COLO668 (cell line): ENCODE results near the gene PTPN6.

ENCODE experiments used
- DNase-seq: peaks from one replicate; lab custom pipeline; 2025; ENCODE audit not compliant: unreplicated experiment; lab: John Stamatoyannopoulos, UW

Gene PTPN6

DNA sequence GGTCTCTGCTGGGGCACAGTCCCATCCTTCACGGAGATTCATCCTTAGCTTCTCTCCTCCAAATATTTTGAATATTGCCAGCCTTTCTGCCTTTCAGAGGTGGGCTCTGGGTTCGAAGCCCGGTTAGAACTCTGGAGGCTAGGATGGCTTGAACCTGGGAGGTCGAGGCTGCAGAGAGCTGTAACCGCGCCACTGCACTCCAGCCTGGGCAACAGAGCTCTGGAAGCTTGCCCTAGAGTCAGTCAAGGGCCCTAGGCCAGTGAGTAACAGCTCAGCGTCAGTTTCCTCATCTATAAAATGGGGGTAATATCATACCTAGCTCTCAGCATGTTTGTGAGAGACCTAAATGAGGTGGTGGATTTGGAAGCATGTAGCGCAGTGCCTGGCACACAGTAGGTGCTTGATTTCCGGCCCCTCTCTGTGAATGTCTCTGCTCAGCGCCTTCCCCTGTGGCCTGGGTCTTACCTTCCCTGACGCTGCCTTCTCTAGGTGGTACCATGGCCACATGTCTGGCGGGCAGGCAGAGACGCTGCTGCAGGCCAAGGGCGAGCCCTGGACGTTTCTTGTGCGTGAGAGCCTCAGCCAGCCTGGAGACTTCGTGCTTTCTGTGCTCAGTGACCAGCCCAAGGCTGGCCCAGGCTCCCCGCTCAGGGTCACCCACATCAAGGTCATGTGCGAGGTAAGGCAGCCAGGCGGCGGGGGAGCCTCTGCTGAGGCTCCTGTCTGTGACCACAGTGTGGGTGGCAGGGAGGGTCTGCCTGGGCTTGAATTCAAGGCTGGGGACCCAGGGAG lies 3.4 kb downstream of the PTPN6 start:
- DNase-seq: no peak

GRCh38 chr12:6955108-6956020 lies 4.2 kb downstream of the PTPN6 start:
- no peak for DNase-seq

DNA sequence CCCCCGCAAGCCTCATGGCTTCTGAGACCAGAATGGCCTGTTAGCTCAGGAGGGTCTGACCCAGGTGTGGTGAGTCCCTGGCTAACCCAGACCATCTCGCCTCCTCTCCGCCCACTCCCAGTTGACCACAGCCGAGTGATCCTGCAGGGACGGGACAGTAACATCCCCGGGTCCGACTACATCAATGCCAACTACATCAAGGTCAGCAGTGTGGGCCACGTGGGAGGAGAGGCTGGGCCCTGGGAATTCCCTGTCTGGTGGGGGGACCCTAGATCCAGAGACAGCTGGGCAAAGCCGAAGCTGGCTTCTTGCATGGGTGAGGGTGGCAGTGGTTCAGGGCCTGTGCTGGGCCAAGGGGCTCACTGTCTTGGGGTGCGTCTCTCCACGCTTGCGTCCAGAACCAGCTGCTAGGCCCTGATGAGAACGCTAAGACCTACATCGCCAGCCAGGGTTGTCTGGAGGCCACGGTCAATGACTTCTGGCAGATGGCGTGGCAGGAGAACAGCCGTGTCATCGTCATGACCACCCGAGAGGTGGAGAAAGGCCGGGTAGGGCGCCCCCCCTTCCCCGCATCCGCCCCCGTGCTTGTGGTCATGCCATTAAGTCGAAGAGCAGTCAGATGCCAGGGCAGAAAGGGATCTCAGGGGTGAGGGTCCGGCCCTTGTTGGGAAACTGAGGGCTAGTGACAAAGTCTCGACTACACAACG lies 5.0 kb downstream of the PTPN6 start:
- DNase-seq: no peak

- no peak for DNase-seq
Observed at GRCh38 chr12:6957151-6957701, 6.1 kb downstream of the PTPN6 start.

- DNase-seq: no peak
Observed at GRCh38 chr12:6957741-6958608, 6.8 kb downstream of the PTPN6 start.

GRCh38 chr12:6958609-6959057 lies 7.5 kb downstream of the PTPN6 start:
- DNase-seq: no peak

DNA sequence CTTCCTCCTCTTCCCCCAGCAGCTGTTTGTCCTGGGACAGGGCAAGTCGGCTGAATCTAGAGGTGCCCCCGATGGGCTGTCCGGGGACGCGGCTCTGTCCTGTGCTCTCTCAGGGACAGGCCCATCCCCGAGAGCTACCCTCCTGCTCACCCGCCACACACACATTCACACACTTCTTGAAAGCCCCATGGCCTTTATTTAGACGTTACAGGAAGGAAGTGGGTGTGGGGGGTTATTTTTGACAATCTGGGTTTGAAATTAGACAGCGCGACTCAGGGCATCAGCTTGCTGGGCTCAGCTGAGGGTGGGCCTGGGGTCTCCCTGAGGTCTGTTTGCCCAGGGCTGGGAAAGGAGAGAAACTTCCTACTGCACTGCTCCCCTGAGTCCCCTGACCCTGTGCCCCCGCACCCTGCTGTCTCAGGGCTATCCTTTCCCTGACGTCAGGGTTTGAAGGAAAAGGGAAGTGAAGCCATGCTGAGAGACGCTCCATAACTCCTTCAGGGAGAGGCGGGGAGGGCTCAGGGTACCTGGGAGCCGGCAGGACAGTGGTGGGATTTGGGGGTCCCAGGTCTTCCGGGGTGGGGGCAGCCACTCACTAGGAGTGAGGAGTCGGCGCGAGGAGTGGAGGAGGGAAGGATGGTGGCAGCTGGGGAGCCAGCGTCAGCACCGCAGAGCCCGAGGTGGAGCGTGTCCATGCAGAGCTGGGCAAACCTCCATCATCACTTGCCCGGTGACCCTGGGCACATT lies 8.1 kb downstream of the PTPN6 start:
- DNase-seq: no peak

GRCh38 chr12:6959805-6960592 lies 8.8 kb downstream of the PTPN6 start:
- DNase-seq: no peak

DNA sequence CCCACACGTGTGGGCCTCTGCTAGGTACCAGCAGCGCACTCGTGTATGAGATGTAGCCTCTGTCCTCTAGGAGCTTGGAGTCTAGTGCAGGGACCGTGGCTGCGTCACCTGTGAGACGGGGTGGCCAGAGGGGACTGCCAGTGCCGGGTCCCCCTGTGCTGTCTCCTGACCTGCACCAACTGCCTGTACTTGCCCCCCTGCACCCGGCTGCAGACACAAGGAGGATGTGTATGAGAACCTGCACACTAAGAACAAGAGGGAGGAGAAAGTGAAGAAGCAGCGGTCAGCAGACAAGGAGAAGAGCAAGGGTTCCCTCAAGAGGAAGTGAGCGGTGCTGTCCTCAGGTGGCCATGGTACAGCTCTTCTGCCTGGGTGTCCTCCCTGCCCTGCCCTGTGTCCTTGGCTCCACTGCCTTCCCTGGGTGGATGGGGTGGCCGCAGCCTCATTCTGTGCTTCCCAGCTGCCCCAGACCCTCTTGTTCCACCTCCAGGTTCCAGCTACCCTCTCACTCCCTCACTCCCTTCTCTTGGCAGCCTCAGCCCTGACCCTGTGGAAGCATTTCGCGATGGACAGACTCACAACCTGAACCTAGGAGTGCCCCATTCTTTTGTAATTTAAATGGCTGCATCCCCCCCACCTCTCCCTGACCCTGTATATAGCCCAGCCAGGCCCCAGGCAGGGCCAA lies 9.6 kb downstream of the PTPN6 start:
- DNase-seq: no peak

- DNase-seq: peak; percentile 64
Observed at GRCh38 chr12:6961278-6961694, 10.1 kb downstream of the PTPN6 start.

GRCh38 chr12:6961695-6962284 lies 10.6 kb downstream of the PTPN6 start:
- DNase-seq: peak; percentile 85

- peak; percentile 85 for DNase-seq
Observed at GRCh38 chr12:6962285-6963015, 11.3 kb downstream of the PTPN6 start.

DNA sequence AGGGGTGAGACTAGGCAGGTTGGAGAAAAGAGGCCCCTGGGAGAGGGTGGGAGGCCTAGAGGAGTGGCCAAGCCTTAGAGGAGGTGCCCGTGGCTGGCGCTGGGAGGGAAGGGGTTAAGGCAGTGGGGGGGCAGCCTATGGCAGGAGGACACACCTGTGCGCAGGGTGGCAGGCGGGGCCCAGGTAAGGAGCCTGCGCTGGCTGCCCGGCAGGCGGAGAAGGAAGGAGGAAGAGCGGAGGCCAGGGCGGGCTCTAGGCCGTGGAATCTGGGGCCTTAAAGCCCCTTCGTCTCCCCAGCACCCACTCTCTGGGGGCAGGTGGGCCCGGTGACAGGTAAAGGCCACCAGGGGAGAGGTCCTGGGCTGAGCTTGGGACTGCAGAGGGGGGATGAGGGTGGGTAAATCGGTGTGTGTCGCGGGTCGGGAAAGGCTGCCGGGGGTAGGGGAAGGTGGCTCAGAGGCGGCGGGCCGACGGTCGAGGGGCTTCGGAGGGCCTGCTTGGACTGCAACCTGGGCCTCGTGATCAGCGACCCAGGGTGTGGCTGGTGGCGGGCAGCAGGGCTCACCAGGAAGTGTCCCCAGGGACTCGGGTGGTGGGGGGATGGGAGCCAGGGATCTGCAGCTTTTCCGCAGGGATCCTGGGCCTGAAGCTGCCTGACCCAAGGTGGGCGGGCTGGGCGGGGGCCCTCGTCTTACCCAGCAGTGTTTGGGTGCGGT lies 12.0 kb downstream of the PTPN6 start:
- peak; percentile 92 for DNase-seq

DNA sequence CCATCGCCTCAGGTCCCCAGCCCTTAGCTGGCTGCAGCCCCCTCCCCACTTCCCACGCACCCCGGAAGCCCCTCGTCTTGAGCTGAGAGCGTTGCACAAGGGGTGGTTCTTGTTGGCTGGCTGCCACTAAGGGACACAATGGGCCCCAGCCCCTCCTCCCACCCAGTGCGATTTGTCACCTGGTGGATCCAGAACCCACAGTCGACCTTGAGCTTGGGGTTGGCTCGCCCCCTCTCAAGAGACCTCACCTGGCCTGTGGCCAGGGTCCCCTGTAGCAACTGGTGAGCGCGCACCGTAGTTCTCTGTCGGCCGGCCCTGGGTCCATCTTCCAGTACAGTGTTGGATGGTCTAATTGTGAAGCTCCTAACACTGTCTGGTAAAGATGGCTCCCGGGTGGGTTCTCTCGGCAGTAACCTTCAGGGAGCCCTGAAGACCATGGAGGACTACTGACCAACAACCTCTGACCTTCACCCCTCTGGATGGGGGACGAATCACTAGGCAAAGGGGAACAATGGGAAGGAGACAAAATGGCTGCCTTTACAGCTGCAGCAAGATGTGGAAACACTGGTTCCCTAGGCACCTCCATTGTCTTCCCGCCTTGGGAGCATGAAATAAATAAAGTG lies 12.7 kb downstream of the PTPN6 start:
- peak; percentile 51 for DNase-seq

DNA sequence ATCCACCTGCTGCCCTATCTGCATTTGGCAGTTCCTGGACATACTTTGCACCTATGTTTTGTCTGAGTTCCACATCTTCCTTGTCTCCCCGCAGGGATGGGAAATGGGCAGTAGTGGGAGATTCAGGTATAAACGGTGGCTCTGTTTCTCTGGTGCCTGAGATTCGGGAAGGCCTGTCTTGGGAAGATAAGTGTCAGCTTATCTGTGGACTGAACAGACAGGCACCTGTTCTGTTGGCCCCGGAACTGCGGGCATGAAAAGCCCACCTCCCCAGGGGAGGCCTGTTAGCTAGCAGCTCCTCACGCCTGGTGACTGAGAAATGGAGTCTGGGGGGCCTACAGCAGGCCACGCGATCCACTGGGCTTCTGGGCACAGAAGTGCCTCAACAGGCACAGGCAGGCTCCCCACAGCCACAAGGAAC lies 13.5 kb downstream of the PTPN6 start:
- DNase-seq: no peak
